ENCODE data around the gene BPIFB3.
"Not testable (repeated sequence)": the region's sequence is repeated elsewhere in the genome, so short reads cannot be mapped to it uniquely, and the experiment has no call there.

BPIFB3 gene

GRCh38 chr20:33028875-33029274 lies 24.8 kb upstream of the BPIFB3 start:
- no peak for DNase-seq

GRCh38 chr20:33030076-33030475 lies 23.6 kb upstream of the BPIFB3 start:
- no peak for DNase-seq

GRCh38 chr20:33030569-33030968 lies 23.1 kb upstream of the BPIFB3 start:
- DNase-seq = no peak

- no peak for DNase-seq
These were observed 22.2 kb upstream of the BPIFB3 start, which contains the start of gene BPIFB6 for GRCh38 chr20:33031531-33031930. BPIFB6 (plus strand) TSS chr20:33031648; CDS start chr20:33031648, 0 bp downstream.

GRCh38 chr20:33032555-33032954 lies 21.1 kb upstream of the BPIFB3 start:
- DNase-seq = no peak

- no peak for DNase-seq
These were observed 20.3 kb upstream of the BPIFB3 start for GRCh38 chr20:33033381-33033780.

GRCh38 chr20:33034115-33034514 lies 19.6 kb upstream of the BPIFB3 start:
- no peak for DNase-seq

- DNase-seq = no peak
These were observed 18.7 kb upstream of the BPIFB3 start for GRCh38 chr20:33034901-33035492.

- DNase-seq = no peak
These were observed 16.2 kb upstream of the BPIFB3 start for GRCh38 chr20:33037456-33037855.

GRCh38 chr20:33038243-33038642 lies 15.5 kb upstream of the BPIFB3 start:
- DNase-seq = no peak

- no peak for DNase-seq
These were observed 11.3 kb upstream of the BPIFB3 start for GRCh38 chr20:33042430-33042829.

GRCh38 chr20:33042983-33043730 lies 10.5 kb upstream of the BPIFB3 start:
- DNase-seq = no peak

GRCh38 chr20:33043731-33044181 lies 9.9 kb upstream of the BPIFB3 start:
- DNase-seq = no peak

GRCh38 chr20:33045129-33045721 lies 8.5 kb upstream of the BPIFB3 start:
- DNase-seq = not testable (repeated sequence)

GRCh38 chr20:33046412-33046811 lies 7.3 kb upstream of the BPIFB3 start:
- DNase-seq = no peak

GRCh38 chr20:33051333-33051732 lies 2.4 kb upstream of the BPIFB3 start:
- no peak for DNase-seq

- DNase-seq = no peak
These were observed 678 bp downstream of the BPIFB3 start for GRCh38 chr20:33054381-33054780.

GRCh38 chr20:33054791-33055190 lies 1.1 kb downstream of the BPIFB3 start:
- no peak for DNase-seq

- DNase-seq = no peak
These were observed 5.4 kb downstream of the BPIFB3 start for GRCh38 chr20:33059136-33059535.

GRCh38 chr20:33059741-33060390 lies 6.2 kb downstream of the BPIFB3 start:
- DNase-seq = no peak

GRCh38 chr20:33061658-33062028 lies 7.9 kb downstream of the BPIFB3 start:
- no peak for DNase-seq

GRCh38 chr20:33062105-33062824 lies 8.6 kb downstream of the BPIFB3 start:
- no peak for DNase-seq

GRCh38 chr20:33062825-33063149 lies 9.1 kb downstream of the BPIFB3 start:
- no peak for DNase-seq

Measured in NCI-H2029 treated with DMSO at 0.1 percent for 48 hours (cell line).